Glomerular endothelial cell (primary cell): ENCODE data around the gene HTR4. TPM values are rescaled to one million over a fixed set of nuclear protein-coding genes. Genes with fewer than 3 reads are reported as not detected.
"Not testable (repeated sequence)": the region's sequence is repeated elsewhere in the genome, so short reads cannot be mapped to it uniquely, and the experiment has no call there.

Experiments
- DNase-seq: peaks from one replicate; pipeline ENCODE4 v3.0.0-alpha.2; 2011; ENCODE audit warnings: low read depth, low spot score; ENCODE audit errors: extremely low read depth
- total RNA-seq: library from RNA; depleted of rRNA; stranded (reverse); fragments of >200 nt; gene quantifications from 2 replicates; pipeline ENCODE4 v1.2.3, GENCODE V29; 2015

HTR4 gene
- total RNA-seq, 1 donor from 2014 or later: not detected

DNA sequence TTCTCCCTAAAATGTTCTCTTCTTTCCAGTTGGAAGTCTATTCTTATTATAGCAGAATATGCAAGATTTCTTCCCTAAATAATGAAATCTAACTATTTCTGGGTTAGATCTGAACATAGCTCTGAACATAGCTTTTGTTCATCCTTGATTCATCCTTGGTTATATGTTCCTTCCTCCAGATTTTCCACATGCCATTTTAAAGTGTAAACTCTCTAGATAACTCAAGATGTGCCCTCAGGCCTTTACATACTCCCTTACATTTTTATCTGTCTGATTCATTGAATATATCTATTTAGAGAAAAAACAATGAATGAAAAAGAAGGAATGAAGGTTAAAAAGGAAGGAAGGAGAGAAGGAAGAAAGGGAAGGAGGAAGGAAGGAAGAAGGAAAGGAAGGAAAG, 169.7 kb downstream of the HTR4 start:
- DNase-seq: no peak

DNA sequence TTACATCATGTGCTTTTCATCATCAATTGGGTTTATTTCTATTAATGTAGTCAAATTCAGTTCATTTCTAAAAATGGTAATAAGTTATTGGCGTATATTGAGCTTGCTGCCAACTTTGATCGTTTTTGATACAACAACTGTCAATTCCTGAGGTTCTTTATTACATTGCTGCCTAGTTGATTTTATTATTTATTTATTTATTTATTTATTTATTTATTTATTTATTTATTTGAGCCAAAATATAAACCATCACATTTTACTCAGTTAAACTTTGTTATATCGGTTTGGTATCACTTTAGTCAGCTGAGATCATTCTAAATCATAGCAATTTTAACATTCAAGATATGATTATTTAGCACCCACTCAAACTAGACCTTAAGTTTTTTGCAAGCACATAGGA, 170.6 kb downstream of the HTR4 start:
- no peak for DNase-seq

DNA sequence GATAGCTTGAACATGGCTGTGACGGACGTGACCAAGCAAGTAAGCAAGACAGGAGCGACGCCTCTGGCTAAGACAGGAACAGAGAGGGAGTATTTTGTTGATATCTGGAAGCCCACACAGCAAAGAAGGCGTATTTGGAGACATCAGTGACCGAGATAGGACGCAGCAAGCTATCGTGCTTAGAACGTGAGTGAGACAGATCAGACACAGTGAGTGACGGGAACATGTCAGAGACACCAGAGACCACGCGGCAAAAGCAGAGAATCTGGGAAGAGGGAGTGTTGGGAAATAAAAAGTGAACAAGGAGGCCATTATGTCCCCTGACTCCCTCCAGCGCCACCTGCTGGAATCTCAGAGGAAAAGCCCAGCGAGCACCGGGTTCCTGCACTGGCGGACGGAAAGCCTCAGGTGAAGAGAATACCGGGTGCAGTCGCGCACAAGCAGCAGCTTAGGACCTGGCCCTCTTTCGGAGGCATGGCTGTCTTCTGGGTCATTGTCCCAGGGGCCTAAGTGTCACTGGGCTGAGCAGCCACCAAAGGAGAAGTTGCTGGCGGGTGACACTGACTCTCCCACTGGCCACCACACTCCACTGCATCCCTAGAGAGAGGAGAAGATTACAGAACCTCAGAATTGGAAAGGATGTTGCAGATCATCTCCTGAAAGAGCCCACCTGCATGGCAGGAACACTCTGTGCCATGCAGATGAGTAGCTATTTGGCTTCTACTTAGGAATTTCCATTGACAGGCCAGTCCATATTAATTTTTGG, 171.4 kb downstream of the HTR4 start:
- DNase-seq: no peak

DNA sequence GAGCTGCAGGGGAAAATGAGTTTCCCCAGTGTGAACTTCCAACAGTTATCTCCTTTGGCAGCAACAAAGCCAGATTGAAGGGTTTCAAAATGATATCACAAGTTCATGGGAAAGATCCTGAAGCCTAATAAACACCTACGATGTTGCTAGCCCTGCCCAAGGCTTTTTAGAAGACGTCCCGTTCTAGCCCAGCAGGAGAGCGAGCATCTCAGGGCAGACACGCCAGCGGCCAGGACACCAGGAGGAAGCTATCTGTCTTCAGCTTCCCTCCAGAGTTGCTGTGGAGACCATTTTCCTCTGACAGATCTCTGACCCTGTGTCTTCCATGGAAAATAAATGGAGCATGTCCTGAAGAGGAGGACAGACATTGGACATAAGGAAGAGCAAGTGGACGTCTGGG, 172.1 kb downstream of the HTR4 start:
- DNase-seq: no peak

- no peak for DNase-seq
Measured at GRCh38 chr5:148477429-148477828, 176.9 kb downstream of the HTR4 start.

GRCh38 chr5:148476302-148476701, 178.0 kb downstream of the HTR4 start:
- DNase-seq: no peak

- DNase-seq: no peak
Measured at GRCh38 chr5:148474025-148474511, 180.3 kb downstream of the HTR4 start.

DNA sequence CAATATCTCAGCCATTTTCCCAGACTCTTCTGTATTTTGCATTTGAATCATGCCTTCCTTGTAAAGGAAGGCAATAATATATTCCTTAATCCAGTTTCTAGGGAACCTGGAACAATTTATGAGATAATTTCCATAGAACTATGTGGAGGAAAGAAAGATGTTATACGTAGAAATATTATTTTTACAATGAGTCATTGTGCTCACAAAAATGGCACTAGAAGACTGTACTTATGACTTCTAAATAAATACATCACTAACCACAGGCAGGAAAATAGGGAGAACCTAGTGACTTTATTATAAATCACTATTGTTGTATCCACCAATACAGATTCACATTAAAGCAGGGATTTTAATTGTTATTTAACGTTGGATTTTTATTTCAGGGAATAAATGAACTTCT, 182.9 kb downstream of the HTR4 start:
- DNase-seq: no peak

DNA sequence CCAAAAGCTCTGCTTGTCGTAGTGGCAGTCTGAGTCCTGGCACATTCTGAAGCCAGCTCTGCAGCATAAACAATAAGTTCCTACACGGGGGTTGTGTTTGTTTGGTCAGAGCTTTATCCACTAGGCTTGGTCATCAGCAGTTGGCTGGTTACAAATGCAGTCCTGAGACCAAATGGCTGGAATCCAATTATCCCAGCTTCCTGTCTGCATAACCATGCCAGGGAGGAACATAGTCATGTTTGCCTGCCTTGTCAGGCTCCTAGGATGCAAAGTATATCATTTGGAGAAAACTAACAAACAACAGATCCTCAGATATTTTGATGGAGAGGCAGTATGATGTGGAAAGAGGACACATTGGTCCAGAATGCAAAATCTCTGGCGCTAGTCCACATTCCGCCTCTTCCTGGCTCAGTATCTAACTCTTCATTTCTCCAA, 184.8 kb downstream of the HTR4 start:
- DNase-seq: peak; percentile 87

- not testable (repeated sequence) for DNase-seq
Measured at GRCh38 chr5:148468746-148469145, 185.6 kb downstream of the HTR4 start.

- DNase-seq: no peak
Measured at GRCh38 chr5:148467958-148468357, 186.4 kb downstream of the HTR4 start.

GRCh38 chr5:148466236-148466580, 188.1 kb downstream of the HTR4 start:
- DNase-seq: no peak

DNA sequence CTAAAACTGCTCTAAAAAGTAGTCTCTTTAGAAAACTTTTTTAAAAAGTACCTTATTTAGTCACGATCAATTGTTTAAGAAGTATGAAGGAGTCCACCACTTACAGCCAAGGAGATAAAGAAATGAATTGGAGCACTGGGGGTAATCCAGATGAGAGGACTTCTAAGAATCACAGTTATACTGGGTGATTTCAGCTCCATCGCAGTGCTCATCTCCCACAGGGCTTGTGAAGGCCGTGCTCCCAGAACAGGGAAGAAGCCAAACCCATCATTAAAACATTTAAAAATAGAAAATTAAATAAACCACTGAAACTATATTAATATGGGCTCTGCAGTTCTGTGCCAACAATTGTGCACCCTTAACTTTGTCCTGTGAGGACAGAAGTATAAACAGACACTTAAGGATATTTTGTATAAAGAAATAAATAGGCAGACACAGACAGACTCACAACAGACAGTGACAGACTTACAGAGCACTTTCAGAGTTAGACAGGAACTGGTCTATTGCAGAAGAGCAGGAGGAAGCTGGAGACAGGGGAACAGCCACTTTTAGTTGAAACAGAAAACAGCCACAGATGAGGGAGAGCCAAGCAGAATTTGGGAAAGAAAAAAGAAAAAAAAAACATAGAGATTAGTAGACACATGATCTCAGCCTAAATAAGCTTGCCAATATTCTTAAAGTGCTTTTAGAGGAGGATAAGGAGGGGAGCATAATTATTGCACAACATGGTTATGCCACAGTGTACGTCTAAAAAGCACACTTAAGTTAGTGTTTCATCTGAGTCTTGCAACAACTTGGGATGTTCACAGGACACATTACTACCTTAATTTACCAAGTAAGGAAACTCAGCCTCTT, 188.7 kb downstream of the HTR4 start:
- DNase-seq: no peak

GRCh38 chr5:148459669-148460068, 194.7 kb downstream of the HTR4 start:
- DNase-seq: no peak

DNA sequence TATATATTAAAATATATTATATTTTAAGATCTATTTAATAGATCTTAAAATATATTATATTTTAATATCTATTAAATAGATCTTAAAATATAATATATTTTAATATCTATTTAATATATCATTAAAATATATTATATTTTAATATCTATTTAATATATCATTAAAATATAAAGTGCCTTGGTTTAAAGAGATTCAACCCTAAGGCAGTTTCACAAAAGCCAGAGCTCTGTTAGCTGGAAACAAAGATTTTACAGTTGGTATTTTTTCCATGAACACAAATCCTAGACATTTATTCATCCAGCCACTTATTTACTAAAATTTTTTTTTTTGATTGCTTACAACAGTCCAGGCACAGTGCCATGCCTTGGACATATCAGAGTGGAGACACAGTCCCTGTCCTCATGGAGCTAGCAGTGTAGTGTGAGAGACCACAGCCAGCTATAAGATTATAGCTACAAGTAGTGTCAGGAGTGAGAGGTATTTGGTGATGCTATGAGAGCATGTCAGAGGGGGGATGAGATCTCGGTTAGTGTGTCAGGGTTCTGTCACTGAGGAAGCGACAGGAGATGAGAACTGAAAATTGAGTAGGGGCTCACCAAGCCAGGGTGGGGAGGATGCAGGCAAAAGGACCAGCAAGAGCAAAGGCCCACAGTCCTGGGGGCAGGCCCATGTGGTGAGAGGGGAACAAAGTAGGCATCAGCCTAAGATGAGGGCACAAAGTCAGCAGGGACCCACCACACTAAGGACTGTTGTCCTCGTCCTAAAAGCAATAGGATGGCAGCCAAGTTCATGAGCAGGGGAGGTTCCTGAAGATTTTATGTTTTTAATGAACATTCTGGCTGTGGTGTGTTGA, 196.1 kb downstream of the HTR4 start:
- DNase-seq: no peak

GRCh38 chr5:148457183-148457620, 197.1 kb downstream of the HTR4 start:
- no peak for DNase-seq

- DNase-seq: no peak
Measured at GRCh38 chr5:148455185-148455584, 199.1 kb downstream of the HTR4 start.

DNA sequence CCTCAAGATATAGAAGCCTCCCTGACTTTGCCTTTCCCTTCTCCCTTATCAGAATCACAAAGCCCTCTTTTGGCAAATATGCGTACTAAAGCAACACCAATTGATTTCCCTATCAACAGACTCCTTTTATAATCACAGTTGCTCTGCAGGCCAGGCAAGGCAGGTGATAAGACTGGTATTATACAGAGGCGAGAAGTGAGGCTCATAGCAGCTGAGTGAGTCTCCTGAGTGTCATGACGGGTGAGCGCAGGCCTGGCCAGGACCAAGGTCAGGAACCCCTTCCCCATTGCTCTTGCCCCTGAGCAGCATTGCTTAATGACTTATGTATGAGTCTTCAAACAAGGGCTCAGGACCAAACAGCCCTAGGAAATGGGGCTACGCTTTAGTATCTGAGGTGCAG, 199.8 kb downstream of the HTR4 start:
- DNase-seq: no peak

- no peak for DNase-seq
Measured at GRCh38 chr5:148452499-148453193, 201.7 kb downstream of the HTR4 start.

DNA sequence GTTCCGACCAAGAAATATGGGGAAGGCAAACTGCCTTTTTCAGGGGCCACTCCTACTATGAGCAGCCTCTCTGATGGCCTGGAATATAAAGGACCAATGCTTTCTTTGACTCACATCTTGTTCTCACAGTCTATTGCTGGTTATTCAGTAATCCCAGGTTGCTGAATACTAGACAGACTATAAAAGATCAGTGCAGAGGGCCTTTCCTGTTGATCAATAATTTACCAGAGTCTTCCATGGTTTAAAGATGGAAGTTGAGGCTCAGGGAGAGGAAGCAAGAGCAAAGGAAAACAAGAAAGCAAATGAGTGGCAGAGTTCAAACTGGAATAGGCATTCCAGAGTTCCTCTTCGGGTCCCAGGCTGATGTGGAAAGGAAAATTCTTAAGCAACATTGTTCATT, 207.7 kb downstream of the HTR4 start:
- no peak for DNase-seq
